DMS 273 (cell line): ENCODE measurements around the gene EBF4.
A peak's percentile ranks its signal among the peaks of the same experiment; 100 is the strongest.
"Not testable (repeated sequence)": the region's sequence is repeated elsewhere in the genome, so short reads cannot be mapped to it uniquely, and the experiment has no call there.

Experiments used
- DNase-seq: peaks from one replicate; lab custom pipeline; 2025; ENCODE audit not compliant: unreplicated experiment; lab: John Stamatoyannopoulos, UW

EBF4 gene

DNA sequence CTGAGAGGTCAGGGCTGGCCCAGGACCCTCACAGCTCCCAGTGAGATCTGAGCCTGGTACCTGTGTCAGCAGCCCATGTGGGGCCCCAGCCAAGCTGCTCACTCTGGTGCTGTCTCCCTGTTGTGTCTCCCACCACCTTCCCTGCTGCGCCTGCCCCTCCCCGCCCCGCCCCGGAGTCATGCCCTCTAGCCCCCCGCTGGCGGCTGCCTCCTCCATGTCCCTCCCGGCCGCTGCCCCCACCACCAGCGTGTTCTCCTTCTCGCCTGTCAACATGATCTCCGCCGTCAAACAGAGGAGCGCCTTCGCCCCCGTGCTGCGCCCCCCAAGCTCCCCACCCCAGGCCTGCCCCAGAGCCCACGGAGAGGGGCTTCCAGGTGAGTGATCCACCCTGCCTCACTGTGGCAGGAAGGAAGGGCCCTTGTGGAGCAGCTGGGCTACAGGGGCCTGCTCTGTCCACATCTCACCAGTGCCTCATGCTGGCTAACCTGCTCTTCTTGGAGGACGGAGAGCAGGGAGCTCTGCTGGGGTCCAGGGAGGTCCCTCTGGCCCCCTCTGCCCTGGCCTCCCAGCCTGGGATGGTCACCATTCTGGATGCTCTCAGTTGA, 63.0 kb downstream of the EBF4 start:
- no peak for DNase-seq

DNA sequence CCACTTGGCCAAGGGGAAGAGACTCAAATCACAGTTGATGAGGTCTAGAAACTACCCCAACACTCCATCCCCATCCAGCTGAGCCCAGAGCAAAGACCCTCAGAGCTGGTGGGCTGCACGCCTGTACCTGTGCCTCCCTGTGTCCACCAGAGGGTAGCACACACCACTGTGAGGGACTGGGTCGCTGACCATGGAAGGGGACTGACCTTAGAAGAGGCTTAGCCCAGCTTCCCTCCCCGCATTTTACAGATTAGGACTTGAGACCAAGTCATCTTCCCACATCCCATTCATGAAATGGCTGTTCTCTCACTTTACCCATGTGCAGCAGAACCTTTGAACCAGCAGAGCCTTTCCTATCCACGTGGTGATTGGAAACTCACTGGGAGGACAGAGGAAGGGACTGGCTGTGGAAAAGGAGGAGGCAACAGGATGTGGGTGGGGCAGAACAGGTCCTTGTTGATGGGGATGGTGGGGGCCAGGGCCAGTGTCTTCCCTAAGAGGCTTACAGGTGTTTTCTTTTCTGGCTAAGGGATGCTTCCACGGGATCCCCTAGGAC, 63.6 kb downstream of the EBF4 start:
- peak; percentile 47 for DNase-seq

DNA sequence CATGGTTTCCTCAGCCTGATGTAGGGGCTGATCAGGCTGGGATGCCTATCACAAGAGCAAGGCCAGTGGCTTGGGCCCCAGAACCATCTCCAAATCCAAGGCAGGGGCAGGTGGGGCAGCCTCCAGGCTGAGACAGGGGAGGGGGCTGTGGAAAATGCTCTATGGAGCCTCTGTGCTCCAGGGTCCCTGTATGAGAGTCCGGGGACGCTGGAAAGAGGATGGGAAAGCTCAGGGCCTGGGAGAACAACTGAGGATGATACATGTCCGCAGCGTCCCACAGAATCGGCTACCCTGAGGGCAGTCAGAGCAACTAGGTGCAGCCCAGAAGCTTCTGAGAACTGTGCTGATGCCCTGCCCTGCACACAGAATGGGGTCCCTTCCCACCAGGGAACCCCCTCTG, 64.4 kb downstream of the EBF4 start:
- no peak for DNase-seq

DNA sequence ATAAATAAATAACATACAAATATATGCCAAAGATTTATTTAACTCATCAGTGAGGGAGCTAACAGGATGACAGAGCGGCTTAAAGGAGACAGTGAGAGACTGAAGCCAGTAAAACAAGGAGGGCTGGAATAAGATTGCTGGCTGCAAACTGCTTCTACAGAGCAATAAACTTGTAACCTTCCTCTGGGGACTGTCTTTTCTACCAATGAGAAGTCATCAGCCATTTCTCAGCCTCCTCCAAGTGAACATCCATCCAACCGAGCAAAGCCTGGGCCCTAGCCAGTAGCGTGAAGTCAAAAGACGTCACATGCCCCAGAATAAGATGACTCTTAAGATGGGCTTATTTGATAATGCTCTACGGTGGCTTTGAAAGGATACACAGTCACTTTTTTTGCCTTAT, 65.4 kb downstream of the EBF4 start:
- DNase-seq, result no peak

DNA sequence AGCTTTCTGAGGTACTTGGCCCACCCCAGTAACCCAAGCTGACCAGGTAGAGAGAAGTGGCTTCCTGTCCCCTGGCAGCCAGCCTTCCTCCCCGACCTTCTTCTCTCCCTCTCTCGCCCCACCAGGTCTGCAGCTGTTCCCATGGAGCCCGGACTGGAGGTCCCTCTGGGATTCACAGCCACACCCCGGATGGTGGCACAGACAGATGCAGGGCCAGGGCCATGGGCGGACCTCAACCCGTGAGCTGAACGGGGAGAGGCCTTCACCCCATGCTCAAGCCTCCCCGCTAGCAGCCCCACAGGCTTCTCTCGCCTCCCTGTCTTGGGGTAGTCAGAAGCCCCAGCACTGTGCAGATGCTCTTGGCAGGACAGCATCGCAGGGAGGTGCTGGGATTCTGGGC, 66.6 kb downstream of the EBF4 start:
- no peak for DNase-seq

DNA sequence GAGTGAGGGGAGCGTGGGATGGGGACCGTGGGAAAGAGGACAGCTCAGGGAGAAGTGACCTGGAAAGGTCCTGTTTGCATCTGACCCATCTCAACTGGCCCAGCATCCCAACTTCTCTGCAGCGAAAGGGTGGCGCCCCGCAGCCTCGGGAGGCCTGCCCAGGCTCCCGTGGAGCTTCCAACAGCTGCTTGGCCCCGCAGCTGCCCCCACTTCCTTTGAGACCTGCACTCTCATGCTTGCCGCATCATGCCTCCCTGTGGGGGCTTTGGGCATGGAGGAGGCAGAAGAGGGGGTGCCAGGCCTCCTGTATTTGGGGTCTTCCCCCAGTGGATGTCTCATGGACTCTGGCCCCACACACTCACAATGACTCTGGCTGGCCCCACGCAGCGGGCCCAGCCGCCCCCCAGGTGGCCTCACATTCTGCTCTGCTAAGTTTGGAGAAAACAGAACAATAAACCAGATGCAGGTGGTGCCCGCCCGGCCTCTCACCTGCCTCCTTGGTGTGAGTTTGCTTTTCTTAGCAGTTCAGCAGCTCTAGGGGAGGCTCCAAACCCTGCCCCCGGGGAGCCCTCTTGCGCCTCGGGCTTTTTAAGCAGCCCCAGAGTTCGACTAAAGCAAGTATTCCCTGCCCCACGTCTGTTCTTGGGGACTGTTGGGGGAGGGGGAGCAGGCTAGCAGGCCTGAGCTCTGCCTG, 67.2 kb downstream of the EBF4 start:
- no peak for DNase-seq

DNA sequence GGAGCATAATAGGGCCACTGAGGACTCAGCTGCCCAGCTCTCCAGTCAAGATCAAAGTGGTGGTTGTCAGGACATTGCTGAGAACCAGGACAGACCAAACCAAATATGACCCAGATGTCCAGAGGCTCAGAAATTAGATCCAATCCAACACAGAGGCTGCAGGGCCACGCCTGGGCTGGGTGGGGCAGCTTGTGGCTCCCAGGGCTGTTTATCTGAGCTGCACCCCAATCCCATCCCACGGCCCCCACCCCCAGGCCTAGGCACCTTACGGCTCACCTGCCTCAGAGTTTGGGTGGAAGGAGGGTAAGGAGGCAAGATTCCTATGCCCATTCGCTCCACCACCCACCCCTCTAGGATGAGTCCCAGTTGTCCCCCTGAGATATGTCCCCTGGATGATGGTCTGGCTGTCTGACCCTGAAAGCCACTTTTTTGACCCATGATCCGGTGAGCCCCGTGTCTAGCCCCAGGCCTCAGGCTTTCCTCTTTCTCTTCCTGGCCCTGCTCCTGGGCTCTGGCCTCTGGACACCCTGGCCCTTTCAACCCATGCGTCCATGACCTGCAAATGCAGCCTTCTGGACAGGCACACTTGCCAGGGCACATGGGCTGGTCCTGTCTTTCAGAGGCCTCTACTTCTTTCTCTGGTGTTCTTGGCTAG, 67.8 kb downstream of the EBF4 start:
- no peak for DNase-seq

DNA sequence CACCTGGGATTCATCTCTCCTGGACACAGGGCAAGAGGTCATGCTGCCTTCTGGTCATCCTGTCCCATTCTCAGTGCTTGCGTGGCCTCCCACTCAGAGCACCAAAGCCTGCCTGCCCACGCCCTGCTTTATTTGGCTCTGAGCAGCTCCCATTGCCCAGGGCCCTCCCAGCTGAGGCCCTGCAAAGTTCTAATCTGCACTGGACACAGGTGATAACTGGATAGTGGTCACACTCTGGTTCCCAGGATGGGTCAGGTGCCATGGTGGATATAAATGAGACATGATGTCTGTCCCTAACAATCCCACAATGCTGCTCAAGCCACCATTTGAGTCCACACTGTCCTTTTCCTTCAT, 68.3 kb downstream of the EBF4 start:
- DNase-seq, result no peak

DNA sequence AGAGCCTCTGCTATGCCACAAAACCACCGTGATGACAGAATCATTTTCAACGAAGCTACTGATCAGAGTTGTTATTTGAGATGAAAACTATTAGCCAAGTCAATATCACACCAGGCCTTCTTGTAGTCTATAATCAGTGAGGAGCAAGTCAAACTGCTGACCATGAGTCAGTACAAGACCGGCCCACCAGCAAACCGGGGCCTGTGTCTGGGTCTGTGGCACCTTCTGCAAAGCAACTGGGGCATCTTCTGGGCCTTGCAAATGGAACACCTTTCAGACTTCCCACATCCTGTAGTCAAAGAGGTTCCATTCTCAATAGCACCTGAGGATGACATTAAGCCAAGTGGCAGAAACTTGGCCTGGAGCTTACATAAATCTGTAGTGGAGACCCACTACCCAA, 69.3 kb downstream of the EBF4 start:
- DNase-seq, result no peak

DNA sequence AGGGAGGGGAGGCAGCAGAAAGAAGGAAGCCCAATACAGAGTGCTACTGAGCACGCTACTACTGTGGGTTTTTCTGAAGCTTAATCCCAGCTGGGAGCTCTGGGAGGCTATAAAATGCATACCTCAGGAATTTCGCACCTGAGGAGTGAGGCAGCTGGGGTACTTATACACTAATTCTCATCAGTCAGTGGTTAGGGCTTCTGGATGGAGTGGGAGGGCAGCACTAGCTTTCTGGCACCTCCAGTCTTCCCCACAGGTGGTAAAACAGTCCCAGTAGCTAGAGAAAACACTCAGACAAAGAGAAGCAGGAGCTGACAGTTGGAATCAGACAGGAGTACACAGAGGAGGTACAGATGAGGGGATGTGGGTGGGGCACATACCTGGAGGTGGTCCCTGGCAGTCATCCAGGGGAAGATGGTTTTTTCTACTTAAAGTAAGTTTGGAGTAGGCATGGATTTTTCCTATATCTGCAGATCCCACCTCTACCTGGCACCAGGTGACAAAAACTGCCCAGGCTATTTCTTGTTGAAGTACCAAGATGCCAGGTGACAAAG, 70.1 kb downstream of the EBF4 start:
- DNase-seq, result no peak

DNA sequence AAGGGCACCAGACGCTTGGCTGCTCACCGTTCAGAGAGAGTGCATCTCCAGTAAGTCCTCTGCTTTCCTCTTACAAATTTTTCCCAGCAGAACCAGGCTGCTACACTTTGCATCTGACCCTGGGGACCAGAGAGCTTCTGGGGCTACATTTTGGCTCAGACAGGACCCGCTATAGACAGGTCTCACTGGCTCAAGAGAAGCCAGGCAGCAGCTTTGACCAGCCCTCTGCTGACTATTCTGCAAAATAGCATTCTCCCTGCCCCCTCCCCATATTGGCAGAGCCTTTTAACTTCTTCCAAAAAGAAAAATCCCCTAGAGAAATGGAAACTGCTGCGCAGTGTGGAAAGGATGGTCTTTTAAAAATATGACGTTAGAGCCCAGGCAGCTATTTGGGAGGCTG, 70.6 kb downstream of the EBF4 start:
- no peak for DNase-seq

DNA sequence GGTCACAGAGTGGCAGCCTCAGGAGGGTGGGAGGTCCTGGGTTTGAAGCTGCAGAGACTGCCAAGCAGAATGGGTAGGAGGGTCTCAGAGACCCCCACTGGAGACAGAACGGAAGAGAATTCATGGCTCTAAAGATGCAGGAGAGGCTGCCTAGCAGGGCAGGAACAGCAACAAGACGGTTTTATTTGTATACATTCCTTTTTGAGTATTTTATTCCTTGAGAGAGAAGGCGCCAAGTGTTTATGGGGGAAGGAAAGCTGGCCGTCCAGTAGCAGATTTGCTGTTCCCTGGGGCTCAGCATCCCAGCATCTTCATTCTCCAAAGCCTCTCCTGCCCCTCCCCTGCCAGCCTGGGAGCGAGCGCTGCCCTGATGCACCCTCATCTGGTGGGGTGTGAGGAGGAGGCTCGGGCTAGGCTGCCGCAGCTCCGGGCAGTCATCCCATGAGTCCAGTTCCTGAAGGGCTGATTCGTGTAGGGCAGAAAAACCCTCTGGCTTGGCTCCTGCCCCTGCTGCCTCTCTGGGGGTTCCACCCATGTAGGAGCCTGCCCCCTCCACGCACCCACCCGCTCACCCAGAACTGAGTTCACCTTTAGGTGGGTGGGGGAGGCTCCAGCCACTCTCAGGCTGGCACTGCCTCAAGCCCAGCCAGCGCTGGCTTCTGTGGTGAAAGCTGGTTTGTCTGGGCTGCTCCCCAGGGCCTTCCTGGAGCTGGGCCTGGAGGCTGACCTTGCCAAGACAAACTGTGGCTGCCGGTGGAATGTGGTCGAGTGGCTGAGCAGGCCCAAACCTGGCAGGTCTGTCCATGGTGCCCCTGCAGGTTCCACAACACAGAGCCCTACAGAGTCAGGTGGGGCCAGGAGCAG, 75.4 kb downstream of the EBF4 start:
- peak; percentile 15 for DNase-seq

DNA sequence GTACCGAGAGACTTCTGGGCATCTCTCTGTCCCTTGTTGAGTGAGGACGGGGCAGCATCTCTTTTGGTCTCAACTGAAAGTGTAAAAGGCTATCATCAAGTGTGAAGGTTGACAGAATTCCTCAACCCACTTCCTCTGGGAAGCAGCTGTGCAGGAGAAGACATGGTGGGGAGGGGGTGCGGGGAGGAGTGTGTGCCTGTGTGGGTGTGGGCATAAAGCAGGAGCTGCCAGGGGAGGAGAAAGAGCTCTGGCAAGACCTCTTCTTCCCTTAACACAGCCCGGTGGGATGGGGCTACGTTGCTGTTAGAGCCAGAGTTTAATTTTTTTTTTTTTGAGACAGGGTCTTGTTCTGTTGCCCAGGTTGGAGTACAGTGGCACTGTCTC, 76.0 kb downstream of the EBF4 start:
- no peak for DNase-seq

DNA sequence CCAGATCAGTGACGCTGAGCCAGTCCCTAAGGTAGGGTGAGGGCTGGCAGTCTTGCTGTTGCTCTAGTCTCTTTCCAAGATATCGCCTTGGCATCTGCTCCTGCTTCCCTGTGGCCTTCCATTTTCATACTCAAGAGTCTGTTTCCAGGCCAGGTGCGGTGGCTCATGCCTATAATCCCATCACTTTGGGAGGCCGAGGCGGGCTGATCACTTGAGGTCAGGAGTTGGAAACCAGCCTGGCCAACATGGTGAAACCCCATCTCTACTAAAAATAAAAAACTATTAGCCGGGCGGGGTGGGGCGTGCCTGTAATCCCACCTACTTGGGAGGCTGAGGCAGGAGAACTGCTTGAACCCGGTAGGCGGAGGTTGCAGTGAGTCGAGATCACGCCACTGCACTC, 77.5 kb downstream of the EBF4 start:
- DNase-seq, result not testable (repeated sequence)

DNA sequence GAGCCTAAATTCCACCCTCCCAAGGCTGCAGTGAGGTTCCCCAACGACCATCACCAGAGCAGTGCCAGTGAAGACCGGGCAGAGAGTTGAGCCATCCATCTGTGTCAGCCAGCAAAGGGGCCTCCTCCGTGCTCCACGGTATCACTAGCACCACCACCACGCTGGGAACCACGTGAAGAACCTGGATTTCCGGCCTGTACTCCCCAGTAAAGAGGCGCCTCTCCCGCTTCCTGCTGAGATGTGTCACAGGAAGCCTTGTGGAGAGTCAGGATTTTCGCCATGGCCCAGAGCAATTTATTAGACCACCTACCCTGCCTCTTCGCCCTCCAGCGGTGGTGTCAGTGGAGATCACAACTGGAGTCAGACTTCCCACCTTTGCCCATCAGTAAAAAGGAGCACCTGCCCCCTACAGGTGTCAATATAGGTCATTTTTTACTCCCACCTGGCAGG, 79.1 kb downstream of the EBF4 start:
- no peak for DNase-seq

DNA sequence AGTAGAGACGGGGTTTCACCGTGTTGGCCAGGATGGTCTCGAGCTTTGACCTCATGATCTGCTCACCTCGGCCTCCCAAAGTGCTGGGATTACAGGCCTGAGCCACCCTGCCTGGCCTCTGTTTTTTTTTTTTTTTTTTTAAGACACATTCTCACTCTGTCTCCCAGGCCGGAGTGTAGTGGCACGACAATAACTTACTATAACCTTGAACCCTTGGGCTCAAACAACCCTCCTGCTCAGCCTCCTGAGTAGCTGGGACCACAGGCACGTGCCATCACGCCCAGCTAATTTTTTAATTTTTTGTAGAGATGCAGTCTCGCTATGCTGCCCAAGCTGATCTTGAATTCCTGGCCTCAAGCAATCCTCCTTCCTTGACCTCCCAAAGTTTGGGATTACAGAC, 81.2 kb downstream of the EBF4 start:
- no peak for DNase-seq

DNA sequence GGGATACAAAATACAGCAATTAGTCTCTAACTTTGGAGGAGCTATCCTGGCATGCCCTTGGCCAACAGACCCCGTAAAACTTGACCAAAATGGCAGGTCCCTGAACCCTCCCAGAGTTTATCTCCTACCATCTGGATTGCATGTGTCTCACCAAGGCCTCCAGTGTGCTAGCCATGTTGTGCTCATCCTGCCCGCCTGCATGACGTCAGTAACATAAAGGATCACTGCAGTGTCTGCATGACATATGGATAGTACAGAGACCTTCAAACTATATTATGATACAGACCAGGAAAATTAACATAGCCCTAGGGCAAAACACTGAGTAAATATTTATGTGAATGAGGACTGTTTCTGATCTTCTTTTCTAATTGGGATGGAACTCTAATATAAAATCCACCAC, 82.6 kb downstream of the EBF4 start:
- no peak for DNase-seq

DNA sequence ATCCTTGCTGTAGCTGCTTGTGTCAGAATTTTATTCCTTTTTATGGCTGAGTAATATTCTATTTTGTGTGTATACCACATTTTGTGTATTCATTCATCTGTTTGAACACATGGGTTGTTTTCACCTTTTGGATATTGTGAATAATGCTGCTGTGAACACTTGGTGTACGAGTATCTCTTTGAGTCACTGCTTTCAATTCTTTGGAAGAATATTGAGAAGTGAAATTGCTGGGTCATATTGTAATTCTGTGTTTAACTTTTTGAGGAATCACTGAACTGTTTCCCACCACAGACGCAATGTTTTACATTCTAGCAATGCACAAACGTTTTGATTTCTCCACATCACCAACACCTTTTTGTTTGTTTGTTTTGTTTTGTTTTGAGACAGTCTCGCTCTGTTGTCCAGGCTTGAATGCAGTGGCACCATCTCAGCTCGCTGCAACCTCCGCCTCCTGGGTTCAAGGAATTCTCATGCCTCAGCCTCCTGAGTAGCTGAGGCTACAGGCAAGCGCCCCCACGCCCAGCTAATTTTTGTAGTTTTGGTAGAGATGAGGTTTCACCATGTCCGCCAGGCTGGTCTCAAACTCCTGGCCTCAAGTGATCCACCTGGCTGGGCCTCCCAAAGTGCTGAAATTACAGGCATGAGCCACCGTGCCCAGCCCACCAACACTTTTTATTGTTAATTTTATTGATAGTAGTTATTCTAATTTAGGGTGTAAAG, 86.2 kb downstream of the EBF4 start:
- DNase-seq, result no peak

DNA sequence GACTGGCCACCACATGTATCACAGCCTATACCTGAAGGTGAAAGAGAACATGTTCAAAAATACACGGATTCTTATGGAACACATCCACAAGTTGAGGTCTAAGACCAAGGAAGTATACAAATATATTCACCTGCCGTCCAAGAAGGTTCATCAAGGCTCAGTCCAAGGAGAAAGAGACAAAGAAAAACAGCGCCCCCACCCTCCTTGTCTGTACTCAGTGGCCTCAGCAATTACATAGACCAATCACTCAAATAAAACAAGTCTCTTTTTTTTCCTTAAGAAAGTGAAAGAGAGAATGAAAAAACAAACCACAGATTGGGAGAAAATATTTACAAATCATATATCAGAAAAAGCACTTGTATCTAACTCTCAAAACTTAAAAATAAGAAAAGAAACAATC, 88.4 kb downstream of the EBF4 start:
- no peak for DNase-seq

DNA sequence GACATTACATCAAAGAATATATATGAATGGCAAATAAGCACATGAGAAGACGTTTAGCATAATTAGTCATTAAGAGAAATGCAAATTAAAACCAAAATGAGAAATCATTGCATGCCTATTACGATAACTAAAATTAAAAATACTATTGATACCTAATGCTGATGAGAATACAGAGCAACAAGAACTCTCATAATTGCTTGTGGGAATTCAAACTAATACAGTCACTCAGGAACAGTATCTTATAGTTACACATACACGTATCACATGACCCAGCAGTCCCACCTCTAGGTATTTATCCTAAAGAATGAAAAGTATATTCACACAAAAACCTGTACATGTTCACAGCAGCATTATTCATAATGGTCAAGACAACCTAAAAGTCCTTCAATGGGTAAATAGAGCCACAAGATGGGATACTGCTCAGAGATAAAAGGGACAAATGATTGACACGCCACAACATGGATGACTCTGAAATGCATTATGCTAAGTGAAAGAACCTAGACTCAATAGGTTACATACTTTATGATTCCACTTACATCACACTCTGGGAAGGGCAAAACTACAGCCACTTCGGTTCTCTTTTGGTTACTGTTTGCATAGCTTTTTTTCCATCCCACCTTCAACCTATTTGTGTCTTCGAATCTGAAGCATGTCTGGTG, 91.5 kb downstream of the EBF4 start:
- DNase-seq, result no peak
